HG03460 (cell line): ENCODE measurements around the gene OR51F1.
"Not testable (repeated sequence)": the region's sequence is repeated elsewhere in the genome, so short reads cannot be mapped to it uniquely, and the experiment has no call there.

Experiments used
- ATAC-seq: cut with Tn5 transposase; IDR thresholded peaks from one replicate; pipeline ENCODE4 v1.9.1; 2021; ENCODE audit not compliant: unreplicated experiment

Gene OR51F1

GRCh38 chr11:4769838-4770237 lies at the start of gene OR51F1:
OR51F1 (minus strand) TSS chr11:4769938; CDS start chr11:4769938, 0 bp downstream.
- ATAC-seq = no peak

- ATAC-seq = no peak
Observed at GRCh38 chr11:4809246-4809645, 39.5 kb upstream of the OR51F1 start.

- no peak for ATAC-seq
Observed at GRCh38 chr11:4808476-4808875, 38.7 kb upstream of the OR51F1 start.

- ATAC-seq = no peak
Observed at GRCh38 chr11:4804280-4804679, 34.5 kb upstream of the OR51F1 start, which contains the start of gene OR52R1. OR52R1 (minus strand) TSS chr11:4804380; CDS start chr11:4804380, 0 bp downstream.

GRCh38 chr11:4801316-4801715 lies 31.6 kb upstream of the OR51F1 start:
- not testable (repeated sequence) for ATAC-seq

- ATAC-seq = no peak
Observed at GRCh38 chr11:4798427-4799183, 28.9 kb upstream of the OR51F1 start.

GRCh38 chr11:4797206-4797605 lies 27.5 kb upstream of the OR51F1 start:
- no peak for ATAC-seq

- no peak for ATAC-seq
Observed at GRCh38 chr11:4782454-4782853, 12.7 kb upstream of the OR51F1 start.

GRCh38 chr11:4768094-4768493 lies 1.6 kb downstream of the OR51F1 start:
- ATAC-seq = no peak

GRCh38 chr11:4766420-4767043 lies 3.2 kb downstream of the OR51F1 start:
- no peak for ATAC-seq

GRCh38 chr11:4763096-4763495 lies 6.6 kb downstream of the OR51F1 start:
- peak; percentile 70 for ATAC-seq

GRCh38 chr11:4751201-4751600 lies 18.5 kb downstream of the OR51F1 start:
- ATAC-seq = no peak

GRCh38 chr11:4748438-4748837 lies 21.3 kb downstream of the OR51F1 start:
- no peak for ATAC-seq

GRCh38 chr11:4740735-4741134 lies 29.0 kb downstream of the OR51F1 start:
- no peak for ATAC-seq

GRCh38 chr11:4727171-4727570 lies 42.6 kb downstream of the OR51F1 start:
- no peak for ATAC-seq

- not testable (repeated sequence) for ATAC-seq
Observed at GRCh38 chr11:4722616-4723534, 46.9 kb downstream of the OR51F1 start.
